Naive thymus-derived CD4-positive, alpha-beta T cell (primary cell): ENCODE results near the gene KLF16. TPM values are rescaled to one million over a fixed set of nuclear protein-coding genes. Genes with fewer than 3 reads are reported as not detected.
A peak's percentile ranks its signal among the peaks of the same experiment; 100 is the strongest.
"Not testable (repeated sequence)": the region's sequence is repeated elsewhere in the genome, so short reads cannot be mapped to it uniquely, and the experiment has no call there.

ENCODE experiments used
- ATAC-seq: fragments of 150-1000 bp; cut with Tn5 transposase; 2 replicates; pipeline ENCODE4 v1.10.0; 2021; ENCODE audit warnings: mild to moderate bottlenecking, moderate library complexity
- CTCF ChIA-PET: fragments of 350-600 bp; sonication (Branson Sonifier 250); formaldehyde crosslinking; loops from one replicate; lab custom pipeline; 2021; ENCODE audit warnings: antibody characterized with exemption; lab: Charles Lee
- POLR2A ChIA-PET: fragments of 350-600 bp; sonication (Branson Sonifier 250); formaldehyde crosslinking; loops from one replicate; lab custom pipeline; 2021; ENCODE audit warnings: antibody characterized with exemption, inconsistent platforms; lab: Charles Lee
- DNase-seq, 9 donors: peaks; one replicate each; pipeline versions ENCODE4 v3.0.0 to v3.0.0-alpha.2; 2020 to 2022; ENCODE audit warnings: mixed read lengths in 1 of 9
- H3K27ac ChIP-seq: one replicate; pipeline ENCODE4 v1.7.0; 2013; ENCODE audit warnings: mild to moderate bottlenecking, low read depth, low read length, moderate library complexity
- H3K27me3 ChIP-seq, 2 donors: one replicate each; pipeline ENCODE4 v1.7.0; 2013; ENCODE audit warnings: low read length in 2 of 2, mild to moderate bottlenecking in 2 of 2, moderate library complexity in 2 of 2; ENCODE audit not compliant: control insufficient read depth in 2 of 2, insufficient read depth in 2 of 2
- H3K36me3 ChIP-seq, 3 experiments: 1 replicate in 2 of 3; 2 replicates in 1 of 3; pipeline ENCODE4 v1.7.0; 2013; ENCODE audit warnings: low read length in 3 of 3, mild to moderate bottlenecking in 3 of 3, moderate library complexity in 1 of 3; ENCODE audit not compliant: insufficient read depth in 3 of 3, control insufficient read depth in 2 of 3
- H3K4me1 ChIP-seq, 2 donors: one replicate each; pipeline ENCODE4 v1.7.0; 2013; ENCODE audit warnings: low read length in 2 of 2, mild to moderate bottlenecking in 2 of 2, moderate library complexity in 1 of 2; ENCODE audit not compliant: control insufficient read depth in 2 of 2, insufficient read depth in 2 of 2
- H3K4me3 ChIP-seq: 2 replicates; pipeline ENCODE4 v1.7.0; 2013; ENCODE audit warnings: mild to moderate bottlenecking, low read length
- H3K9me3 ChIP-seq, 3 experiments: 1 replicate in 2 of 3; 2 replicates in 1 of 3; pipeline ENCODE4 v1.7.0; 2013; ENCODE audit warnings: low read length in 3 of 3; ENCODE audit not compliant: control insufficient read depth in 2 of 3
- H3K27ac Mint-ChIP-seq, 9 donors: one replicate each; pipeline ENCODE4 v1.8.0; 2020 to 2022; ENCODE audit warnings: mixed read lengths in 9 of 9, mild to moderate bottlenecking in 8 of 9, moderate library complexity in 5 of 9, inconsistent platforms in 2 of 9
- H3K27me3 Mint-ChIP-seq, 5 donors: one replicate each; pipeline ENCODE4 v1.8.0; 2021 to 2022; ENCODE audit warnings: mixed read lengths in 5 of 5, mild to moderate bottlenecking in 1 of 5
- H3K36me3 Mint-ChIP-seq, 5 donors: one replicate each; pipeline ENCODE4 v1.8.0; 2020 to 2022; ENCODE audit warnings: mixed read lengths in 5 of 5, mild to moderate bottlenecking in 3 of 5, inconsistent platforms in 1 of 5
- H3K4me1 Mint-ChIP-seq, 7 donors: one replicate each; pipeline ENCODE4 v1.8.0; 2020 to 2022; ENCODE audit warnings: mixed read lengths in 7 of 7, mild to moderate bottlenecking in 3 of 7, inconsistent platforms in 1 of 7
- H3K4me3 Mint-ChIP-seq, 10 donors: one replicate each; pipeline ENCODE4 v1.8.0; 2020 to 2022; ENCODE audit warnings: mild to moderate bottlenecking in 10 of 10, mixed read lengths in 10 of 10, moderate library complexity in 6 of 10, inconsistent platforms in 2 of 10
- H3K9me3 Mint-ChIP-seq, 11 donors: one replicate each; pipeline ENCODE4 v1.8.0; 2020 to 2022; ENCODE audit warnings: mixed read lengths in 11 of 11, mild to moderate bottlenecking in 4 of 11, inconsistent platforms in 1 of 11, moderate library complexity in 1 of 11
- intact Hi-C, 2 donors: fragments of 100-400 bp; cut with micrococcal nuclease; formaldehyde crosslinking; loops; one replicate each; pipeline ENCODE4 v1.15.1; 2023
- polyA plus RNA-seq, 2 donors: library from polyadenylated mRNA; unstranded; fragments of 300-500 nt; fragmentation: Illumina TruSeq; gene quantifications; one replicate each; pipeline ENCODE4 v1.2.3, GENCODE V29; 2021
- total RNA-seq, 6 experiments: library from RNA in 5 of 6; stranded (reverse) in 5 of 6; gene quantifications; 1 replicate in 5 of 6; 2 replicates in 1 of 6; pipeline ENCODE4 v1.2.3 and lab custom pipeline; 2021 to 2026

The KLF16 gene
- total and polyA plus RNA-seq, 7 experiments from 2014 or later, result 0.41 to 65.2 (median 20.8) TPM

- H3K27me3 Mint-ChIP-seq, result no peaks in the 10 kb centered on the region
- H3K4me3 Mint-ChIP-seq, result no peak overlapping the region
- Histone ChIP-seq H3K9me3 (no peaks in the 10 kb centered on the region), H3K27me3 (no peaks in the 10 kb centered on the region), H3K36me3 (peaks cover 0 to 8% (median 0%) of the 10 kb centered on the region in 3 experiments), H3K27ac (no peak overlapping the region), H3K4me1 (peaks cover 2 to 8% of the 10 kb centered on the region in 2 donors), H3K4me3 (no peak overlapping the region)
- ChIA-PET POLR2A (interaction anchor here (1.3 to 1.4 kb wide), 2 partner anchors 12 to 13 kb away, joined by 4 read pairs; no protein-coding TSS in a partner anchor), CTCF (no interaction called here)
- intact Hi-C loops, result no loop called here
- H3K36me3 Mint-ChIP-seq, result peaks cover 0 to 5% (median 0%) of the 10 kb centered on the region in 5 donors
- H3K4me1 Mint-ChIP-seq, result peaks cover 9 to 26% (median 19%) of the 10 kb centered on the region in 7 donors
- peaks cover 0 to 2% (median 0%) of the 10 kb centered on the region in 11 donors for H3K9me3 Mint-ChIP-seq
- ATAC-seq (no peak), DNase-seq (no peak)
- H3K27ac Mint-ChIP-seq, result peak overlapping the region in 1 of 9 donors; percentile 33
Measured at GRCh38 chr19:1888385-1888784, 25.0 kb upstream of the KLF16 start.

GRCh38 chr19:1886360-1886759 lies 23.0 kb upstream of the KLF16 start:
- H3K4me3 ChIP-seq, H3K27ac ChIP-seq, H3K9me3 Mint-ChIP-seq, CTCF ChIA-PET, ATAC-seq, intact Hi-C loops, H3K27me3 ChIP-seq, H3K27me3 Mint-ChIP-seq, DNase-seq, H3K9me3 ChIP-seq, H3K36me3 ChIP-seq: not testable (repeated sequence)
- H3K4me3 Mint-ChIP-seq, result peak overlapping the region in 1 of 10 donors; percentile 49
- peak overlapping the region in 1 of 9 donors; percentile 97 for H3K27ac Mint-ChIP-seq
- peaks cover 3 to 13% (median 4%) of the 10 kb centered on the region in 5 donors for H3K36me3 Mint-ChIP-seq
- H3K4me1 Mint-ChIP-seq, result peaks cover 21 to 40% (median 34%) of the 10 kb centered on the region in 7 donors
- POLR2A ChIA-PET, result interaction anchor here (1.2 to 5.0 kb wide), 4 partner anchors 10 to 19 kb away, joined by 3 to 57 read pairs (median 10); partner anchors contain the start of genes ADAT3 and SCAMP4
- H3K4me1 ChIP-seq, result peaks cover 16 to 23% of the 10 kb centered on the region in 2 donors

- H3K9me3 Mint-ChIP-seq, result not testable (repeated sequence)
- Mint-ChIP-seq H3K27ac (peak within 1 kb of the TSS; percentile 96 to 100 (median 98)), H3K4me1 (peaks cover 21 to 40% (median 34%) of the 10 kb centered on the region in 7 donors)
Measured at GRCh38 chr19:1885398-1886119, 22.2 kb upstream of the KLF16 start, which contains the start of gene ABHD17A. ABHD17A (minus strand) TSS chr19:1885496; CDS start chr19:1881566, 3,930 bp downstream.

GRCh38 chr19:1884719-1885334 lies 21.4 kb upstream of the KLF16 start:
- Mint-ChIP-seq H3K36me3 (peaks cover 3 to 13% (median 4%) of the 10 kb centered on the region in 5 donors), H3K27ac (peak overlapping the region; percentile 96 to 100 (median 98)), H3K9me3 (peaks cover 0 to 2% (median 0%) of the 10 kb centered on the region in 11 donors), H3K4me3 (peak overlapping the region; percentile 92 to 100 (median 99)), H3K4me1 (peaks cover 21 to 38% (median 33%) of the 10 kb centered on the region in 7 donors), H3K27me3 (no peaks in the 10 kb centered on the region)
- no peaks in the 10 kb centered on the region for H3K27me3 ChIP-seq
- no peaks in the 10 kb centered on the region for H3K9me3 ChIP-seq
- ATAC-seq (no peak), DNase-seq (no peak)
- H3K36me3 ChIP-seq, result peaks cover 0 to 20% (median 0%) of the 10 kb centered on the region in 3 experiments
- POLR2A ChIA-PET, result interaction anchor here (0.6 to 5.0 kb wide), 7 partner anchors 8 to 1176 kb away, joined by 3 to 57 read pairs (median 7); partner anchors contain the start of genes ADAT3 and SCAMP4
- H3K27ac ChIP-seq, result peak overlapping the region; percentile 86
- CTCF ChIA-PET, result interaction anchor here (1.1 kb wide), 1 partner anchor 9 kb away, joined by 3 read pairs; no protein-coding TSS in a partner anchor
- peak overlapping the region; percentile 73 for H3K4me3 ChIP-seq
- intact Hi-C loops, result loop anchor here (1.0 kb wide), 7 partner anchors 9 to 176 kb away; partner anchors contain the start of genes ADAT3 (in 1 of the 2), REXO1 (in 1 of the 2) and SCAMP4 (in 1 of the 2)
- peaks cover 22 to 31% of the 10 kb centered on the region in 2 donors for H3K4me1 ChIP-seq

More at GRCh38 chr19:1885398-1886119, 22.2 kb upstream of the KLF16 start, which contains the start of gene ABHD17A:
- H3K36me3 Mint-ChIP-seq, result peaks cover 3 to 13% (median 4%) of the 10 kb centered on the region in 5 donors
- H3K36me3 ChIP-seq, result peaks cover 0 to 13% (median 0%) of the 10 kb centered on the region in 3 experiments
- peak within 1 kb of the TSS; percentile 73 for H3K4me3 ChIP-seq
- POLR2A ChIA-PET, result interaction anchor here (0.6 to 5.0 kb wide), 8 partner anchors 9 to 1175 kb away, joined by 3 to 57 read pairs (median 6); partner anchors contain the start of genes ADAT3 and SCAMP4
- DNase-seq, result peak; percentile 87 to 96 (median 92)
- intact Hi-C loops, result loop anchor here (1.0 kb wide), 7 partner anchors 9 to 176 kb away; partner anchors contain the start of genes ADAT3 (in 1 of the 2), REXO1 (in 1 of the 2) and SCAMP4 (in 1 of the 2)
- not testable (repeated sequence) for H3K27me3 Mint-ChIP-seq, H3K27me3 ChIP-seq, H3K9me3 ChIP-seq
- peaks cover 21 to 28% of the 10 kb centered on the region in 2 donors for H3K4me1 ChIP-seq
- H3K4me3 Mint-ChIP-seq, result peak within 1 kb of the TSS; percentile 92 to 100 (median 99)
- peak; percentile 91 for ATAC-seq
- H3K27ac ChIP-seq, result peak within 1 kb of the TSS; percentile 86
- CTCF ChIA-PET, result interaction anchor here (1.1 kb wide), 1 partner anchor 10 kb away, joined by 3 read pairs; no protein-coding TSS in a partner anchor

GRCh38 chr19:1884291-1884718 lies 20.9 kb upstream of the KLF16 start:
- H3K27me3 ChIP-seq, result no peaks in the 10 kb centered on the region
- H3K4me1 Mint-ChIP-seq, result peaks cover 21 to 38% (median 33%) of the 10 kb centered on the region in 7 donors
- peaks cover 0 to 2% (median 0%) of the 10 kb centered on the region in 11 donors for H3K9me3 Mint-ChIP-seq
- H3K9me3 ChIP-seq, result no peaks in the 10 kb centered on the region
- H3K27ac ChIP-seq, result peak overlapping the region; percentile 86
- intact Hi-C loops, result loop anchor here in 1 of 2 donors (1.0 kb wide), 1 partner anchor 8 kb away; no protein-coding TSS in a partner anchor
- peak overlapping the region; percentile 92 to 100 (median 99) for H3K4me3 Mint-ChIP-seq
- ChIA-PET CTCF (no interaction called here), POLR2A (interaction anchor here (0.8 to 5.0 kb wide), 7 partner anchors 8 to 732 kb away, joined by 3 to 57 read pairs (median 8); no protein-coding TSS in a partner anchor)
- DNase-seq (peak in 3 of 9 donors; percentile 36 to 50 (median 37)), ATAC-seq (peak; percentile 8)
- peaks cover 22 to 31% of the 10 kb centered on the region in 2 donors for H3K4me1 ChIP-seq
- peak overlapping the region; percentile 73 for H3K4me3 ChIP-seq
- peak overlapping the region; percentile 96 to 100 (median 98) for H3K27ac Mint-ChIP-seq
- peaks cover 3 to 13% (median 4%) of the 10 kb centered on the region in 5 donors for H3K36me3 Mint-ChIP-seq
- H3K27me3 Mint-ChIP-seq, result no peaks in the 10 kb centered on the region
- H3K36me3 ChIP-seq, result peaks cover 0 to 20% (median 0%) of the 10 kb centered on the region in 3 experiments
